Suprapubic skin (tissue), 4 donors: ENCODE measurements around the gene KIF22.

ENCODE experiments used
- CTCF ChIP-seq, 2 donors: fragments of 200-600 bp in 1 of 2; fragments of 450-650 bp in 1 of 2; sonication (generic) in 1 of 2; IDR thresholded peaks; one replicate each; pipeline ENCODE4 v1.5.1; 2016 to 2019; ENCODE audit warnings: antibody characterized with exemption in 2 of 2, mild to moderate bottlenecking in 1 of 2, moderate library complexity in 1 of 2
- EP300 ChIP-seq: sonication (generic); formaldehyde crosslinking; IDR thresholded peaks from one replicate; pipeline ENCODE4 v1.6.1; 2017; ENCODE audit warnings: antibody characterized with exemption
- POLR2A ChIP-seq, 2 donors: fragments of 450-650 bp; IDR thresholded peaks; one replicate each; pipeline ENCODE4 v1.6.1; 2017; ENCODE audit warnings: antibody characterized with exemption in 2 of 2, mild to moderate bottlenecking in 2 of 2, moderate library complexity in 2 of 2
- POLR2AphosphoS5 ChIP-seq, 3 donors: sonication (generic); formaldehyde crosslinking; IDR thresholded peaks; one replicate each; pipeline ENCODE4 v1.6.1; 2017; ENCODE audit warnings: antibody characterized with exemption in 3 of 3

- TF ChIP-seq CTCF (IDR thresholded peaks at IDR 0.05) (no peak), POLR2A (IDR thresholded peaks at IDR 0.05) (no peak), POLR2AphosphoS5 (IDR thresholded peaks at IDR 0.05) (no peak), EP300 (no peak)
Measured at GRCh38 chr16:29816694-29817441, 26.3 kb downstream of the KIF22 start.
